Calu3 (cell line): ENCODE measurements around the gene STYXL1. TPM values are rescaled to one million over a fixed set of nuclear protein-coding genes. Genes with fewer than 3 reads are reported as not detected.
A peak's percentile ranks its signal among the peaks of the same experiment; 100 is the strongest.

Experiments
- BruUV-seq: library from RNA; stranded (reverse); fragments of 400-500 nt; replicated peaks from 2 replicates; lab custom pipeline; 2021; lab: Mats Ljungman, UMichigan
- CTCF ChIA-PET: fragments of 300-600 bp; sonication (Branson Sonifier 250); formaldehyde crosslinking; loops from one replicate; lab custom pipeline; 2022; ENCODE audit warnings: antibody characterized with exemption; lab: Charles Lee
- DNase-seq: peaks from one replicate; pipeline ENCODE4 v3.0.0; 2022
- H3K27ac Mint-ChIP-seq: one replicate; pipeline ENCODE4 v1.8.0; 2022; ENCODE audit warnings: mixed read lengths; ENCODE audit not compliant: unreplicated experiment
- H3K27me3 Mint-ChIP-seq: one replicate; pipeline ENCODE4 v1.8.0; 2022; ENCODE audit warnings: mixed read lengths; ENCODE audit not compliant: unreplicated experiment
- H3K36me3 Mint-ChIP-seq: one replicate; pipeline ENCODE4 v1.8.0; 2022; ENCODE audit warnings: mild to moderate bottlenecking, moderate library complexity, mixed read lengths; ENCODE audit not compliant: insufficient read depth, unreplicated experiment
- H3K4me1 Mint-ChIP-seq: one replicate; pipeline ENCODE4 v1.8.0; 2022; ENCODE audit warnings: mild to moderate bottlenecking, low read depth, mixed read lengths; ENCODE audit not compliant: unreplicated experiment
- H3K4me3 Mint-ChIP-seq: one replicate; pipeline ENCODE4 v1.8.0; 2022; ENCODE audit warnings: mild to moderate bottlenecking, low read depth, moderate library complexity, mixed read lengths; ENCODE audit not compliant: unreplicated experiment
- H3K9me3 Mint-ChIP-seq: one replicate; pipeline ENCODE4 v1.8.0; 2022; ENCODE audit warnings: low read depth, mixed read lengths; ENCODE audit not compliant: unreplicated experiment
- intact Hi-C: fragments of 100-400 bp; cut with micrococcal nuclease; formaldehyde crosslinking; loops from one replicate; pipeline ENCODE4 v1.10.0; 2022; ENCODE audit not compliant: unreplicated experiment
- total RNA-seq: library from RNA; stranded (reverse); gene quantifications from 2 replicates; pipeline ENCODE4 v1.2.3, GENCODE V29; 2022
- TF ChIP-seq, protein P1 (sequence below): fragments of 200-600 bp; IDR thresholded peaks from one replicate; pipeline ENCODE4 v1.8.0; 2022; ENCODE audit warnings: antibody characterized with exemption; ENCODE audit not compliant: unreplicated experiment

Gene STYXL1
- total RNA-seq, 1 experiment from 2014 or later, result 39.9 TPM

DNA sequence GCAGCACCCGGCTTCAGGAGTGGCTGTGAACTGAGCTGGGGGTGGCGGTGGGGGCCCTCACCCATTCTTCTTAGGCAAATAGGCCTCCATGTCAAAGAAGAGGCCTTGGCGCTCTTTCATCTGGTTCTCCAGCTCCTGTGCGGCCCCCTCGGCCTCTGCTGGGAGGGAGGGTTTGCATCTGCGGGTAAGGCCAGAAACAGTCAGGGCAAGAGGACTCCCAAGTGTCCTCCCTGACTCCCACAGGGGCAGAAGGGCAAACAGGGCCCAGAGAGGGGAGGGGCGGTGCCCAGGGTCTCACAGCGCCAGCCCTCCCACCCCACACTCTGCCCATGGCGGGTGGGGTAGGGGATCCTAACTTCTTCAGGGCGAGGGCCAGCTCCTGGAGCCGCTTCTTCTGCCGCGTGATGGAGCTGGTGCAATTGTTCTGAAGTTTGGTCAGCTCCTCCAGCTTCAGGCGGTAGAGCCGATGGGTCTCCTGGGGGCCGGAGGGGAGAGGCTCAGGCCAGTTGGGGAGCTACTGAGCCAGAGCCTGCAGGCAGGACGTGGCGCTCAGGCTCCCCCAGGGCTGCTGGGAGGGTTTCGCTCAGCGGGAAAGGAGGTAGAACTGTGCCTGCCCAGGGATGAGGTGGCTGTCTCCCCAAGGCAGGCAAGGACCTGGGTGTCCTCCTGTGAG lies 55.6 kb downstream of the STYXL1 start:
- no peak overlapping the region for H3K27ac Mint-ChIP-seq
- H3K27me3 Mint-ChIP-seq, result no peaks in the 10 kb centered on the region
- TF ChIP-seq, protein P1, sequence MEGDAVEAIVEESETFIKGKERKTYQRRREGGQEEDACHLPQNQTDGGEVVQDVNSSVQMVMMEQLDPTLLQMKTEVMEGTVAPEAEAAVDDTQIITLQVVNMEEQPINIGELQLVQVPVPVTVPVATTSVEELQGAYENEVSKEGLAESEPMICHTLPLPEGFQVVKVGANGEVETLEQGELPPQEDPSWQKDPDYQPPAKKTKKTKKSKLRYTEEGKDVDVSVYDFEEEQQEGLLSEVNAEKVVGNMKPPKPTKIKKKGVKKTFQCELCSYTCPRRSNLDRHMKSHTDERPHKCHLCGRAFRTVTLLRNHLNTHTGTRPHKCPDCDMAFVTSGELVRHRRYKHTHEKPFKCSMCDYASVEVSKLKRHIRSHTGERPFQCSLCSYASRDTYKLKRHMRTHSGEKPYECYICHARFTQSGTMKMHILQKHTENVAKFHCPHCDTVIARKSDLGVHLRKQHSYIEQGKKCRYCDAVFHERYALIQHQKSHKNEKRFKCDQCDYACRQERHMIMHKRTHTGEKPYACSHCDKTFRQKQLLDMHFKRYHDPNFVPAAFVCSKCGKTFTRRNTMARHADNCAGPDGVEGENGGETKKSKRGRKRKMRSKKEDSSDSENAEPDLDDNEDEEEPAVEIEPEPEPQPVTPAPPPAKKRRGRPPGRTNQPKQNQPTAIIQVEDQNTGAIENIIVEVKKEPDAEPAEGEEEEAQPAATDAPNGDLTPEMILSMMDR, result no peak
- H3K4me3 Mint-ChIP-seq, result no peak overlapping the region
- peaks cover 61% of the 10 kb centered on the region for H3K36me3 Mint-ChIP-seq
- CTCF ChIA-PET, result no interaction called here
- no peak for DNase-seq
- H3K4me1 Mint-ChIP-seq, result no peaks in the 10 kb centered on the region
- intact Hi-C loops, result no loop called here
- no TSS peak for BruUV-seq
- H3K9me3 Mint-ChIP-seq, result no peaks in the 10 kb centered on the region

DNA sequence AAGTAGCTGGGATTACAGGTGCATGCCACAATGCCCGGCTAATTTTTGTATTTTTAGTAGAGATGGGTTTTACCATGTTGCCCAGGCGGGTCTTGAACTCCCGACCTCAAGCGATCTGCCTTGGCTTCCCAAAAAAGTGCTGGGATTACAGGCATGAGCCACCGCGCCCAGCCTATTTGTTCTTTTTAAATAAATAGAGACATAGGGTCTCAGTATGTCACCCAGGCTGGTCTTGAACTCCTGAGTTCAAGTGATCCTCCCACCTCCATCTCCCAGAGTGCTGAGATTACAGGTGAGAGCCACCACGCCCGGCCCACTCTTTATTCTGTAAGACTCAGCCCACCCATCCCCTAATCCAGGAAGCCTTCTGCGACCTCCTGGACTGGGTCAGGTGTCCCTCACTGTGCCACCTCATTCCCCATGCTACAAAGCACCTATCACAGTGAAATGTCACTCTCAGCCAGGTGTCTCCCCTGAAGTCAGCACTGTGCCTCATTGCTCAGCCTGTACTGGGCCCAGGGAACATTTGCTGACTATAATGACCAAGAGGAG lies 56.2 kb downstream of the STYXL1 start:
- no peak overlapping the region for H3K27ac Mint-ChIP-seq
- H3K4me1 Mint-ChIP-seq, result no peaks in the 10 kb centered on the region
- intact Hi-C loops, result no loop called here
- CTCF ChIA-PET, result no interaction called here
- no peak overlapping the region for H3K4me3 Mint-ChIP-seq
- DNase-seq, result no peak
- no peaks in the 10 kb centered on the region for H3K27me3 Mint-ChIP-seq
- TF ChIP-seq, protein P1, result no peak
- H3K9me3 Mint-ChIP-seq, result no peaks in the 10 kb centered on the region
- peaks cover 54% of the 10 kb centered on the region for H3K36me3 Mint-ChIP-seq
- no TSS peak for BruUV-seq

DNA sequence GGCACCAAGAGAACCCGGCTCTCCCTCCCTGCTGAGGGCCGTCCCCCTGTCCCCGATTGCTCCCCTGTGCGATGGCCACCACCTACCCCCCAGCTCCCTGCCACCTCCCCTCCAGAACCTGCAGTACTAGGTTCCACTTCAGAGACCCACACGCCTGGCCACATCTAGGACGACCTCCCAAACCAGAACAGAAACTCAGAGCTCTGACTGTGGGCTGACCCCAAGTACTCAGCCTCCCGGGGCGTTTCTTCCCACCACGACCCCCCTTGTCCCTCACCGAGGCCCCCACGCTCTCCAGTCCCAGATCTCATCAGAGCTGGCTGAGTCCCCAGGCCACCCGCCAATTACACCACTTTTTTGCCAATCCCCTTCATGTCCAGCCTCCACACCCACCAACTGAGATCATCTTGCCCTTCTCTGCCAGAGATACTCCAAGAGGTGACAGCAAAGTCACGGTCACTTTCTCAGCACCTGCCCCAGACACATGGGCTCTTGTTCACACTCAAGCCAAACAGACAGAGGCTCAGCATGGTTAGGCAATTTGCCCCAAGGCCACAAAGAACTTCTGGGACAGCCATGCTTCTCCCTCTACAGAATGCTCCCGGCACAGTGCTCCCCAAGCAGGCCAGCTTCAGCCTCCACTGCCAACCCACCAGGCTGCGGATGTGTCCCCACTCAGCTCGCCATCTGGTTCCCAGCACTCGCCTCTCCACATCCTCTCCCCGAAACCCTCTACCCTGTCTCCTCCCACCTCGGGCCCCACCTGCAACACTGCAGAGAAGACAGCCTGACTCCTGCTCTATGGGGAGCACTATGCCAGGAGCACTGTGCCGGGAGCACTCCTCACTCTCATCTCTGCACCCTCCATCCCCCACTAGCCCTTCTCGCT lies 58.1 kb downstream of the STYXL1 start:
- Mint-ChIP-seq H3K4me1 (no peaks in the 10 kb centered on the region), H3K9me3 (no peaks in the 10 kb centered on the region), H3K27me3 (no peaks in the 10 kb centered on the region), H3K4me3 (no peak overlapping the region), H3K36me3 (peaks cover 50% of the 10 kb centered on the region), H3K27ac (peak overlapping the region; percentile 60)
- intact Hi-C loops, result no loop called here
- no peak for DNase-seq
- TF ChIP-seq, protein P1, result no peak
- no TSS peak for BruUV-seq
- CTCF ChIA-PET, result no interaction called here

GRCh38 chr7:75988568-75989499 lies 59.0 kb downstream of the STYXL1 start:
- CTCF ChIA-PET, result no interaction called here
- no peaks in the 10 kb centered on the region for H3K27me3 Mint-ChIP-seq
- BruUV-seq, result no TSS peak
- no peaks in the 10 kb centered on the region for H3K9me3 Mint-ChIP-seq
- intact Hi-C loops, result no loop called here
- no peak for DNase-seq
- H3K27ac Mint-ChIP-seq, result no peak overlapping the region
- H3K4me1 Mint-ChIP-seq, result no peaks in the 10 kb centered on the region
- H3K4me3 Mint-ChIP-seq, result no peak overlapping the region
- TF ChIP-seq, protein P1, result no peak
- peaks cover 42% of the 10 kb centered on the region for H3K36me3 Mint-ChIP-seq
